GM21423 (cell line): ENCODE measurements around the gene TMC8.
A peak's percentile ranks its signal among the peaks of the same experiment; 100 is the strongest.
"Not testable (repeated sequence)": the region's sequence is repeated elsewhere in the genome, so short reads cannot be mapped to it uniquely, and the experiment has no call there.

ENCODE experiments used
- ATAC-seq: cut with Tn5 transposase; IDR thresholded peaks from one replicate; pipeline ENCODE4 v1.9.1; 2021; ENCODE audit warnings: mild to moderate bottlenecking, moderate library complexity; ENCODE audit not compliant: unreplicated experiment

The TMC8 gene

GRCh38 chr17:78133179-78133951 is 2.8 kb downstream of the TMC8 start:
- ATAC-seq, result no peak

- ATAC-seq, result no peak
Observed at GRCh38 chr17:78133971-78134898, 3.7 kb downstream of the TMC8 start.

GRCh38 chr17:78134899-78135385 is 4.4 kb downstream of the TMC8 start:
- ATAC-seq, result no peak

GRCh38 chr17:78135858-78136500 is 5.4 kb downstream of the TMC8 start:
- ATAC-seq, result no peak

GRCh38 chr17:78137392-78138203 is 7.0 kb downstream of the TMC8 start:
- ATAC-seq, result no peak

- ATAC-seq, result no peak
Observed at GRCh38 chr17:78138204-78139060, 7.9 kb downstream of the TMC8 start.

GRCh38 chr17:78139861-78140168 is 9.2 kb downstream of the TMC8 start:
- not testable (repeated sequence) for ATAC-seq

GRCh38 chr17:78140169-78141051 is 9.8 kb downstream of the TMC8 start:
- peak; percentile 70 for ATAC-seq

- ATAC-seq, result no peak
Observed at GRCh38 chr17:78141437-78142118, 11.0 kb downstream of the TMC8 start.

- no peak for ATAC-seq
Observed at GRCh38 chr17:78142119-78142861, 11.7 kb downstream of the TMC8 start.

- ATAC-seq, result no peak
Observed at GRCh38 chr17:78143214-78144146, 12.9 kb downstream of the TMC8 start.

- no peak for ATAC-seq
Observed at GRCh38 chr17:78144147-78144719, 13.7 kb downstream of the TMC8 start.

GRCh38 chr17:78144736-78145641 is 14.4 kb downstream of the TMC8 start:
- ATAC-seq, result no peak

- ATAC-seq, result no peak
Observed at GRCh38 chr17:78146471-78146869, 15.9 kb downstream of the TMC8 start.

- no peak for ATAC-seq
Observed at GRCh38 chr17:78146881-78147280, 16.3 kb downstream of the TMC8 start.
